ENCODE data around the gene GPNMB.

GPNMB gene

DNA sequence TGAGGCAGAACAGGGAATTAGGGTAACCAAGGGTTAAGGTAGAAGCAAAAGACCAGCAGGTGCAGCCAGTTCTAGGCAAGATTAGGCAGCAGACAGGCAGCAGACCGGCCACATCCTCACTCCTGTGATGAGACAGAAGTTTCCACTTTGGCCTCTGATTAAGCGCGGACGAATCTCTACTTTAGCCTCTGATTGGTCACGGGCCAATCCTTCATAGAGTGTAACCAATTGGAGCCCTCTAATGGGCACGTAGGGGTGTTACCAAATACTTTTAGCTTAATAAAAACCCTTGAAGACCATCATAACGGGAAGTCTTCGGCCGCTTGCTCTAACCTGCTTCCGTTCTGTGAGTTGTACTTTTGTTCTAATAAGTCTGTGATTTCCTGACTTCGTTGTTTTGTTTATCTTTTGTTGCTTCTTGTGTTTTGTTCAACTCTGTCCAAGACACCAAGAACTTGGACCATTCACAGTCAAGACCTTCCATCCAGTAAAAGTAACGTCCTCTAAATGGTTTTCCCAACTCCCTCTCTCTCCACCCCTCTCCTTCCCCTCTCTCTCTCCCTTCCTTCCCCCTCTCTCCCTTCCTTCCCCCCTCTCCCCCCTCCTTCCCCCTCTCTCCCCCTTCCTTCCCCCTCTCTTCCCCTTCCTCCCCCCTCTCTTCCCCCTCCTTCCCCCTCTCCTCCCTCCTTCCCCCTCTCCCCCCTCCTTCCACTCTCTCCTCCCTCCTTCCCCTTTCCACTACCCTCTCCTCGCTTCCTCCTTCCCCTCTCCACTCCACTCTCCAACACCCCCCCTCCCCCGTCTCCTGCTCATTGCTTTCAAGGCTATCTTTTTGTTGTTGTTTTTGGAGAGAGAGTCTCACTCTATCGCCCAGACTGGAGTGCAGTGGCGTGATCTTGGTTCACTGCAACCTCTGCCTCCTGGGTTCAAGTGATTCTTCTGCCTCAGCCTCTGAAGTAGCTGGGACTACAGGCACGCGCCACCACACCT is 39.4 kb downstream of the GPNMB start:
- TF ChIP-seq, protein P1, sequence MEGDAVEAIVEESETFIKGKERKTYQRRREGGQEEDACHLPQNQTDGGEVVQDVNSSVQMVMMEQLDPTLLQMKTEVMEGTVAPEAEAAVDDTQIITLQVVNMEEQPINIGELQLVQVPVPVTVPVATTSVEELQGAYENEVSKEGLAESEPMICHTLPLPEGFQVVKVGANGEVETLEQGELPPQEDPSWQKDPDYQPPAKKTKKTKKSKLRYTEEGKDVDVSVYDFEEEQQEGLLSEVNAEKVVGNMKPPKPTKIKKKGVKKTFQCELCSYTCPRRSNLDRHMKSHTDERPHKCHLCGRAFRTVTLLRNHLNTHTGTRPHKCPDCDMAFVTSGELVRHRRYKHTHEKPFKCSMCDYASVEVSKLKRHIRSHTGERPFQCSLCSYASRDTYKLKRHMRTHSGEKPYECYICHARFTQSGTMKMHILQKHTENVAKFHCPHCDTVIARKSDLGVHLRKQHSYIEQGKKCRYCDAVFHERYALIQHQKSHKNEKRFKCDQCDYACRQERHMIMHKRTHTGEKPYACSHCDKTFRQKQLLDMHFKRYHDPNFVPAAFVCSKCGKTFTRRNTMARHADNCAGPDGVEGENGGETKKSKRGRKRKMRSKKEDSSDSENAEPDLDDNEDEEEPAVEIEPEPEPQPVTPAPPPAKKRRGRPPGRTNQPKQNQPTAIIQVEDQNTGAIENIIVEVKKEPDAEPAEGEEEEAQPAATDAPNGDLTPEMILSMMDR (IDR thresholded peaks at IDR 0.05; ENCODE audit: insufficient read depth, low read length, missing control alignments), result no peak
- no peak for DNase-seq (ENCODE audit: low read depth, low spot score)
- CTCF ChIA-PET, result interaction anchor here (0.9 to 1.7 kb wide), 4 partner anchors 9 to 13 kb away, joined by 3 to 9 read pairs (median 6); no protein-coding TSS in a partner anchor

DNA sequence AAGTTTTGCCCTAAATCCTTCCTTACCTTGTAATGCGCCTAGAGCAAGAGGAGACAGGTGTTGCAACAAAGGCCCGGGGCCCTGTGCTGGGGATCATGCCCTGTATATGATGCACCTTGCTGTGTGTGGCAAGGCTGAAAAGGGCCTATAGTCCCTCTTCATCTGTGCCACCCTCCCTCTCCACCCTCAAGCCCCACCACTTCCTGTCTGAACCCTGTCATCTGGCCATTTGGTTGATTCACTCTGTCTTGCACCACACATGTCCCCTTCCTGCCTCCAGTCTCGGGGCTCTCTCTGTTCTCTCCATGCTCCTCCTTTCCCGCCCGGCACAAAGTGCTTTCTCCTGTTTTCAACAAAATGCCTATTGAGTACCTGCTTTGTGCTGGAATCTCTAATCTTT is 41.0 kb downstream of the GPNMB start:
- no peak overlapping the region for H3K4me3 ChIP-seq (ENCODE audit: low read depth, low read length)
- ChIA-PET POLR2A (no interaction called here), CTCF (interaction anchor here (1.1 to 1.4 kb wide), 3 partner anchors 9 to 16 kb away, joined by 3 to 5 read pairs (median 5); no protein-coding TSS in a partner anchor)
- TF ChIP-seq, protein P1 (IDR thresholded peaks at IDR 0.05; ENCODE audit: insufficient read depth, low read length, missing control alignments), result no peak
- no peak for DNase-seq (ENCODE audit: low read depth, low spot score)

More for the DNA sequence above, 39.4 kb downstream of the GPNMB start:
- H3K4me3 ChIP-seq (ENCODE audit: low read depth, low read length), result no peak overlapping the region
- POLR2A ChIA-PET, result no interaction called here

DNA sequence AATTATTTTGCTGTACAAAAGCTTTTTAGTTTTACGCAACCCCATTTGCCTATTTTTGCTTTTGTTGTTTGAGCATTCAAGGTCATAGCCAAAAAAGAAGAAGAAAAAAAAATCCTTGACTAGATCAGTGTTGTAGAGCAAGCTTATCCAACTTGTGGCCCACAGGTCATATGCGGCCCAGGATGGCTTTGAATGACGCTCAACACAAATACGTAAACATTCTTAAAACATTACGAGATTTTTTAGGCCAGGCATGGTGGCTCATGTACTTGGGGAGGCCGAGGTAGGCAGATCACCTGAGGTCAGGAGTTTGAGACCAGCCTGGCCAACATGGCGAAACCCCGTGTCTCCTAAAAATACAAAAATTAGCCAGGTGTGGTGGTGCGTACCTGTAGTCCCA is 44.4 kb downstream of the GPNMB start:
- ChIA-PET CTCF (interaction anchor here (1.1 to 5.1 kb wide), 4 partner anchors 13 to 173 kb away, joined by 3 to 34 read pairs (median 14); no protein-coding TSS in a partner anchor), POLR2A (no interaction called here)
- H3K4me3 ChIP-seq (ENCODE audit: low read depth, low read length), result no peak overlapping the region
- TF ChIP-seq, protein P1 (IDR thresholded peaks at IDR 0.05; ENCODE audit: insufficient read depth, low read length, missing control alignments), result no peak
- no peak for DNase-seq (ENCODE audit: low read depth, low spot score)

DNA sequence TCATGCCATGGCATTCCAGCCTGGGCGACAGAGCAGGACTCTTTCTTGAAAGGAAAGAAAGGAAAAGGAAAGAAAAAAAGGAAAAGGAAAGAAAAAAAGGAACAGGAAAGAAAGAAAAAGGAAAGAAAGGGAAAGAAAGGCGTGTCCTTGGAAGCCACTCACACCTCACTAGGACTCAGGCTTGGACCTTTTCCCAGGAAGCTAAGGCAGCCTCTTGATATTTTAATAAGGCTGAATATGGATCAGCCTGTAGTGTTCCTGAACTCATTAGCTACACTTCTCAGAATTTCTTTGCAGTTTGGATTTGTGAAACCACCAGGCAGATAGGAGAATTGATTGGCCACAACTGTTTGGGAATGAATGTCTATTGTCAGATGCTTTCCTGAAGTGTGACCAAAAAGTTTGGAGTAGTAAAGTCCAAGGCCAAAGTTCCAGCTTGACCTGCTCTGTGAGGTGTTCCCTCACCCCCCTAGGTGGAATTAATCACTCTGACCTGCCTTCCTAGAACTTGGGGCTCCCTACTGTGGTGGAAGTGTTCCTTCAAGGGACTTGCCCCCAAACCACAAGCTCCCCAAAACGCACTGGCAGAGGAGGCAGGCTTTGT is 45.5 kb downstream of the GPNMB start:
- no peak for DNase-seq (ENCODE audit: low read depth, low spot score)
- H3K4me3 ChIP-seq (ENCODE audit: low read depth, low read length), result no peak overlapping the region
- ChIA-PET POLR2A (no interaction called here), CTCF (interaction anchor here (1.1 to 5.1 kb wide), 5 partner anchors 14 to 172 kb away, joined by 3 to 34 read pairs (median 10); no protein-coding TSS in a partner anchor)
- TF ChIP-seq, protein P1 (IDR thresholded peaks at IDR 0.05; ENCODE audit: insufficient read depth, low read length, missing control alignments), result no peak

DNA sequence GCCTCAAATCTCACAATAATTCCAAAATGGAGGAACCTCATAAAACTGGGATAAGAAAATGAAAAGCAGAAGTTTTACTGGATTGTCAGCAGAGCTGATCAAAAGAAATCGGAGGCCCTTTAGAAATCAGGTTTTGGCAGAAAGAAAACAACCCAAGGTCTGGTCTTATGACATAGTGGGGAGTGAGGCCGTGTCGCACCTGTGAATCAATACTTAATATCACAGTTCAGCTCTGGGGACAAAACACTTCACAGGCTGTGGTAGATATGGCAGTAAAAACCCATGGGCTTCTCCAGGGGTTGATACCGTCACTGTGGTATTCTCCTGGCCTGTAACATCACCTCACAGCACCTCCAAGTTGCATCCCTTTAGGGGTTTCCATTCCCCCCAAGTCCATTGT is 46.0 kb downstream of the GPNMB start:
- POLR2A ChIA-PET, result no interaction called here
- TF ChIP-seq, protein P1 (IDR thresholded peaks at IDR 0.05; ENCODE audit: insufficient read depth, low read length, missing control alignments), result no peak
- DNase-seq (ENCODE audit: low read depth, low spot score), result no peak
- CTCF ChIA-PET, result interaction anchor here (1.3 to 5.1 kb wide), 3 partner anchors 17 to 21 kb away, joined by 4 to 34 read pairs (median 18); no protein-coding TSS in a partner anchor
- no peak overlapping the region for H3K4me3 ChIP-seq (ENCODE audit: low read depth, low read length)

Measured in AG04449 (cell line).